TTC549 (cell line): Measurements from ENCODE around the gene DCST1.
A peak's percentile ranks its signal among the peaks of the same experiment; 100 is the strongest.
"Not testable (repeated sequence)": the region's sequence is repeated elsewhere in the genome, so short reads cannot be mapped to it uniquely, and the experiment has no call there.

Experiments used
- FAIRE-seq: peaks from 2 replicates; lab custom pipeline; 2012; peaks lifted over from hg19 to GRCh38; lab: Jason Lieb, UNC

The DCST1 gene

DNA sequence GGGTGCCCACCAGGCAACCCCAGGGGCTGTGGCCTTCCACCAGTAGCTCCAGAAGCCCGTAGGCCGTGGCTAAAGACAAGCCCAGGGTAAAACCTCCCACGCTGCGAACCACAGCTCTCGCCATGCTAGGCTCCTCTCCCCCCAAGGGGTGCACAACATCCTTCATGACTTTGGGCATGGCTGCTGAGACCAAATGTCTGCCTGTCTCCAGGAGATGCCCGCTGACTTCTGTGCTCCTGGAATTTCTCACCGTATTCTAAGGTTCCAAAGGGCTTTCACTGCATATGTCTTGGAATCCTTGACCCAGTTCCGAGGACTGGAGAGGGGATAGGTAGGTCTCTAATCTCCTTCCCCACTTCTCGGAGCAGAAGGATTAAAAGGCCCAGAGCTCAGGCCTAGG lies at the start of gene DCST1, which contains the start of gene DCST2:
Gene DCST1, plus strand, starts transcription at position 301 of the 400 bp plus-strand sequence. CDS start 213 bp downstream, outside the sequence.
Gene DCST2, minus strand, starts transcription at position 258 of the 400 bp plus-strand sequence. Its CDS starts 80 bp downstream, at position 178.
- FAIRE-seq: no peak

- FAIRE-seq: not testable (repeated sequence)
Measured at GRCh38 chr1:154986736-154987135, 46.9 kb upstream of the DCST1 start.

DNA sequence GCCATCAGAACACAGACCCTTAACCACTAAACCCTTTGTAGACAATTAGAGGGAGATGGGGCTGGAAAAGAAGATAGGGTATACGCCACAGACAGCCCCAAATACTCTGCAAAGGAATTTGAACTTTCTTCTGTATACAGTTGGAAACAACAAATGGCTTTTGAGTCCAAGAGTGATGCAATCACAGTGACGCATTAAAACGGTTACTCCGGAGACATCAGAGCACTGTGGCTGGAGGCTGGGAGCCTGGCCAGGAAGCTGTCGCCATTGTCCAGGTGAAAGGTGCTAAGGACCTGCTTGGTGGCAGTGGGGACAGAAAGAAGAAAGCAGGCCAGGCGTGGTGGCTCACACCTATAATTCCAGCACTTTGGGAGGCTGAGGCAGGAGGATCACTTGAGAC lies 46.3 kb upstream of the DCST1 start:
- no peak for FAIRE-seq

- FAIRE-seq: no peak
Measured at GRCh38 chr1:154988058-154988954, 45.3 kb upstream of the DCST1 start.

GRCh38 chr1:154989195-154989860 lies 44.3 kb upstream of the DCST1 start:
- no peak for FAIRE-seq

GRCh38 chr1:154990276-154990675 lies 43.3 kb upstream of the DCST1 start:
- no peak for FAIRE-seq

DNA sequence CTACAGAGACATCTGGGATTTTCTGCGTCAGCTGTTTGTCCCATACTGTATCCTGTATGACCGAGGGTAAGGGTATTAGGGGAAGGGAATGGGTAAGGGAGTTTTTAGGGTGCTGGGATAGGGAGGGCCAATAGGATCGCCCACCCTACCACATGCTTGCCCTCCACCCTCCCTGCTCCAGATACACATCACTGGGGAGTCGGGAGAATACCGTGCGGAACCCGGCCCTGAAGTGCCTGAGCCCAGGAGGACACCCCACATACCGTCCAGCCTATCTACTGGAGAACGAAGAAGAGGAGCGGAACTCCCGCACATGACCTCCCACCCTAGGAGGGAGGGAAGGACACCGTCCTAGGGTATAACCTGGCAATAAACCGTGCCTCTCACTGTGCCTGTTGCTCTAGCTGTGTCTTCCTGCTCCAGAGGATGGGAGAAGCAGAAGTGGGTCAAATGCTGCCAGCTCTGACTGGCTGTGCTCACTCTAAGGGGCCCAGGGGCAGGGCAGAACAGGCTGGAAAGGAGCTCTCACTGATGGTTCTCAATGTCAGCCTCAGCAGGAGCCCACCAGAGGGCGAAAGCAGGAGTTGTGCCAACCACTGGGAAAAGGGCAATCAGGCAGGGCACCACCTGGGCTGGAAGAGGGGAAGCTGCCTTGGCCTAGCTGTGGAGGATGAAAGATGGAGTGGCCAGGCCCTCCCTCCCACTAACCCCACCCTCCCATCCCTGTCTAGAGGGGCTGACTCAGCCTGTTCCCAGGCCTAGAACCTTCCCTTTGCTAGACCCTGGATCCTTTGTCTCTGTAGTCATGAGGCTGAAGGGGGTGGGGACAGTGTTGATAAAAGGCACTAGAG lies 40.7 kb upstream of the DCST1 start:
- no peak for FAIRE-seq

GRCh38 chr1:154993572-154994268 lies 39.9 kb upstream of the DCST1 start, which contains the start of gene LENEP:
LENEP (plus strand) TSS chr1:154993586; CDS start chr1:154993608, 22 bp downstream.
- FAIRE-seq: no peak

DNA sequence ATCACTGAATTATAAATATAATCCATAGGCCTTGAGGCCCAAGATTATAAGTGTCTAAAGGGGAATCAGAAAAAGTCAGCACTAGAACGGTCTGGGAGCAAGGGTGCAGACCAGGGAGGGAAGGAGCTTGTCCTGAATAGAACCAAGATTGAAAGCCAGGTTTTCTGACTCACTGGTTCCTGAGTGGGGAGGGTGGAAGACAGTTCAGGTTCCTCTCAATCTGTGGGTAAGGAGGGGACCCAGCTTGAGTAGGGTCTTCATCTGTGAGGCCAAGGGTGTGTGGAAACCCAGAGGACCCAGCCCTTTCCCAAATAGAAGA lies 39.4 kb upstream of the DCST1 start:
- no peak for FAIRE-seq

- no peak for FAIRE-seq
Measured at GRCh38 chr1:154994591-154994990, 39.0 kb upstream of the DCST1 start.

- FAIRE-seq: peak; percentile 85
Measured at GRCh38 chr1:154995301-154995983, 38.2 kb upstream of the DCST1 start.

GRCh38 chr1:154996966-154997701 lies 36.5 kb upstream of the DCST1 start:
- no peak for FAIRE-seq

- no peak for FAIRE-seq
Measured at GRCh38 chr1:154998201-154998780, 35.3 kb upstream of the DCST1 start.

GRCh38 chr1:154998818-154999570 lies 34.6 kb upstream of the DCST1 start:
- peak; percentile 91 for FAIRE-seq

DNA sequence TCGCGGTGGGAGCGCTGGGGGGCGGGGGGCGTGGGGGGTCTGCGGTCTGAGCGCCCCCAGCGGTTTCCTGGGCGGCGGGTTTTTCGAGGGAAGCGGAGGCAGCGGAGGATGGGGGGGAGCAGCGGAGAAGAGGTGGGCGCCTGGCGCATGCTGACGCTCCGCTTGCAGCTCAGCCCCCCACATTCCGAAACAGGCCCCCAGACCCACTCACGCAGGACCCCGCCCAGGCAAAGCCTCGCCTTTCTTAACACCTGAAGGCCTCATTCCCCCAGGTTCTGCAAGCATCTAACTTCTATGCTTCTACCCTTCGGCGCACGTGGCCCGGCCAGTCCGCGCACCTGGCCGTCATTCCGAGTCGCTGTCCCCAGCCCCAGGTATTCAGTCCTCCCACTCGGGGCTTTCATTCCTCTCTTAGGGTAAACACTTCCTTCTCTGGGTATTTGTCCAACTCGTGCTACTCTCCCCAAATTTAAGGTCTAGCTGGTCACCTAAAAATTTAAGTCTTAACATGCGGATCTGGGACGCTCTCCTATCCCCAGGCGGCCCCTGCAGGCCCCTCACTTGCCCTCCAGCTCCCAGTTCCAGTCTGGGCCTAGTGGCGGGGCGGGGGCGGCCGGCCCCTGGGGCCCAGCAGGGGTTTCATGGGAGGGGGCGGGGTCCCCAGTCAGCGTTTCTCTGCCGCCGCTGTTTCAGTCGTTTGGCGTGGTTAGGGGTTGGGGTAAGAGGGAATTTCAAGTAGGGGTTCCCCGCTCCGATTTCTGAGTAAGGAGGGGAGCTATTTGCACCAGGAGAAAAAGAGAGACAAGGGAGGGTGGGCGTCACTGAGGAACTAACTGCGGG lies 33.8 kb upstream of the DCST1 start:
- FAIRE-seq: no peak

GRCh38 chr1:155000411-155000725 lies 33.3 kb upstream of the DCST1 start:
- no peak for FAIRE-seq

DNA sequence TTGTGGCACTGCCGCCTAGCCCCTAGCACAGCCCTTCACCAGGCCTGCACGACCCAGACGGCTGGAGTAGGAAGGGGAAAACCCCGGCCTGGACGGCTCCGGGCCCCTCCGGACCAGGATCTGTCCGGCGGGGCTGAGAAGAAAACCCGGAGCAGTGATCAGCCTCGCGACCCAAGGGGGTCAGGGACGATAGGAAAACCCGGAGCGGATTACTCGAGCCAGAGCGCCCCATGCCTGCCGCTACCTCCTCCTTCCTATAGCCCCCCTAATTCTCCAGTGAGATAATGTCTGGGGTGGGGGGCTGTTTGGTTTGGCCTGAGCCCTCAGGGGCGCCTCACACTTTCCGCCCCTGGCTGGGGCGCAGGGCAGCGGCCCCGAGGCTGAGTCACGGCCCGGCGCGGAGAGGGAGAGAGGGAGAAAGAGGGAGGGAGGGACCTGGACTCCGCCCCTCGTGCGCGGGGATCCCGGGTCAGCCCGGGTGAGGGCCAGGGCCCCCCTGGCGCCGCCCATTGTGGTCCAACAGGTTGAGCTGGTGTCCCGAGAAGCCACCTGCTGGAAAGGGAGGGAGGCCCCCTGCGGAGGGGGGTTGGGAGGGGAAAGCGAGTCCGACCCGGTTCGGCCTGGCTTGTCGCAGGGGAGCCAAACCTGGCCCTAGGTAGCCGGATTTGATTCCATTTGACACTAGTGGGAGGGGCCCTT lies 32.7 kb upstream of the DCST1 start:
- peak; percentile 28 for FAIRE-seq

DNA sequence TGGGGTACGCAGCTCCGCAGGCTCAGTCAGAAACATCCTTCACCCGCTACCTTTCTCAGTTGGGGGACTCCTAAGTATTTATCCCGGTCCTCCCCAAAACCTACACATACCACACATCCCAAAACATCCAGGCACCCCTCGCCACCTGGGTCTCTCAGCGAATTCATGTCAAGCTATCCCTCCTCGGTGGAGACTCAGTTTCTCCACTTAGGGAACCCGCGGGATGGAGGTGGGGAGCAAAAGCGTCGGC lies 32.3 kb upstream of the DCST1 start:
- no peak for FAIRE-seq
